ENCODE measurements around the gene RPP25L.

DNA sequence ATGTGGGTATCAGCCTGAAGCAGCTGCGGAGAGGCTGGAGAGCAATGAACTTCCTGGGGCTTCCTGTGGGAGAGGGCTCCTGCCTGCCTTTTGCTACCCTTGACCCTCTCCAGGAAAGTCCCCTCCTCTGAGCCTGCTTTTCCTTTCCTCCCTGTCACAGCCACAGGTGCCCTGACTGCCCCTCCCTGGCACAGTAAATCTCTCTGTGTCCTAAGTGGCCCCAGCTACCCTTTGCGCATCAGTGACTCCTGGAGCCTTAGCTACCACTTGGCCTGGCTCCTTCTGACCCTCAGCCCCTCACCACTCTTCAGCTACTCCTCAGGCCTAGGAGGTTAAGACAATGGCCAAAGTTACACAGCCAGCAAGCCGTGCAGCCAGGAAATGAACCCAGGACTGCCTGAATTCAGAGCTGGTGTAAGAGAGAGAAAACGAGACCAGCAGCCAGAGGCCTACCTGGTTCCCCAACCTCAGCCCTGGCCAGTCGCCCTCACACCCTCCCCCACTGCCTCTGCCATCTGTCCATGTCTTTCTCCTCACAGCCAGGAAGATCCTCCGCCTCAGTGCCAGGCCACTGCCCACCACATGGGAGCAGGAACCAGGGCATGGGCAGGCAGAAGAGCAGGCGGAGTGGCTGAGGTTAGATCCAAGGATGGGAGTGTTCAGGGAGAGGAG lies 41.0 kb downstream of the RPP25L start:
- TF ChIP-seq GATA2 (IDR thresholded peaks at IDR 0.05; ENCODE audit: low read depth, low read length) = no peak
- no peak for TF ChIP-seq GATA3 (IDR thresholded peaks at IDR 0.05; ENCODE audit: low read depth, low read length)
